Measurements from ENCODE around the gene PRKCH.

Gene PRKCH

DNA sequence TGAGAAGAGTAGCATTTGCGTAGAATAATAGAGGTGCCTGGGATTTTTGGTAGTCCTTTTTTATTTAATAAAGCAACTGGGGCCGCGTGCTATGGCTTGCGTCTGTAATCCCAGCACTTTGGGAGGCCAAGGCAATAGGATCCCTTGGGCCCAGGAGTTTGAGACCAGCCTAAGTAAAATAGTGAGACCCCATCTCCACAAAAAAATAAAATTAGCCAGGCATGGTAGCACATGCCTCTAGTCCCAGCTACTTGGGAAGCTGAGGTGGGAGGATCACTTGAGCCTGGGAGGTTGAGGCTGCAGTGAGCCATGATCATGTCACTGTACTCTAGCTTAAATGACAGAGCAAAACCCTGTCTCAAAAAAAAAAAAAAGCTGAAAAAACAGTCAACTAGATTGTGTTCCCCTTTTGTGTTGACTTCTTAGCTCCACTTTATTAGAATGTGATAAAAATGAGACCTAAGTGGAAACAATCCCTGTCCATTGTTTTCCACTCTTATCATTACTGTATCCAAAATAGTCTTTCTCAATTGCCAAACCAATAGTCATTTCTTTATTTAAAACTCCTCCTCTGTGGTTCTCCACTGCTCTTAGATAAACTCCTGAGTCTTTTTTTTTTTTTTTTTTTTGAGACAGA, 7.4 kb downstream of the PRKCH start:
- Histone ChIP-seq H3K36me3 (ENCODE audit: insufficient read depth, low read length) (no peaks in the 10 kb centered on the region), H3K9me3 (replicated peaks; ENCODE audit: low read length) (no peaks in the 10 kb centered on the region), H3K4me3 (ENCODE audit: low read length) (no peak overlapping the region), H3K9ac (ENCODE audit: low read depth, low read length) (no peak overlapping the region), H3K4me2 (ENCODE audit: low read length) (no peak overlapping the region), H3K4me1 (ENCODE audit: control insufficient read depth, insufficient read depth, low read length) (no peaks in the 10 kb centered on the region), H3K27me3 (ENCODE audit: control insufficient read depth, insufficient read depth, low read length) (peaks cover 47% of the 10 kb centered on the region)

- Histone ChIP-seq H3K4me2 (ENCODE audit: low read length) (no peak overlapping the region), H3K36me3 (ENCODE audit: insufficient read depth, low read length) (no peaks in the 10 kb centered on the region), H3K9me3 (replicated peaks; ENCODE audit: low read length) (no peaks in the 10 kb centered on the region), H3K4me1 (ENCODE audit: control insufficient read depth, insufficient read depth, low read length) (no peaks in the 10 kb centered on the region), H3K9ac (ENCODE audit: low read depth, low read length) (no peak overlapping the region), H3K4me3 (ENCODE audit: low read length) (no peak overlapping the region), H3K27me3 (ENCODE audit: control insufficient read depth, insufficient read depth, low read length) (peaks cover 49% of the 10 kb centered on the region)
Observed at GRCh38 chr14:61329478-61330051, 8.2 kb downstream of the PRKCH start.

- Histone ChIP-seq H3K4me2 (ENCODE audit: low read length) (no peak overlapping the region), H3K36me3 (ENCODE audit: insufficient read depth, low read length) (no peaks in the 10 kb centered on the region), H3K27me3 (ENCODE audit: control insufficient read depth, insufficient read depth, low read length) (peaks cover 45% of the 10 kb centered on the region), H3K4me1 (ENCODE audit: control insufficient read depth, insufficient read depth, low read length) (no peaks in the 10 kb centered on the region), H3K9me3 (replicated peaks; ENCODE audit: low read length) (no peaks in the 10 kb centered on the region), H3K9ac (ENCODE audit: low read depth, low read length) (no peak overlapping the region), H3K4me3 (ENCODE audit: low read length) (no peak overlapping the region)
Observed at GRCh38 chr14:61330511-61330910, 9.1 kb downstream of the PRKCH start.

- Histone ChIP-seq H3K4me3 (ENCODE audit: low read length) (no peak overlapping the region), H3K36me3 (ENCODE audit: insufficient read depth, low read length) (no peaks in the 10 kb centered on the region), H3K9me3 (replicated peaks; ENCODE audit: low read length) (no peaks in the 10 kb centered on the region), H3K4me2 (ENCODE audit: low read length) (no peak overlapping the region), H3K9ac (ENCODE audit: low read depth, low read length) (no peak overlapping the region), H3K27me3 (ENCODE audit: control insufficient read depth, insufficient read depth, low read length) (peaks cover 45% of the 10 kb centered on the region), H3K4me1 (ENCODE audit: control insufficient read depth, insufficient read depth, low read length) (no peaks in the 10 kb centered on the region)
Observed at GRCh38 chr14:61331992-61332657, 10.7 kb downstream of the PRKCH start.

DNA sequence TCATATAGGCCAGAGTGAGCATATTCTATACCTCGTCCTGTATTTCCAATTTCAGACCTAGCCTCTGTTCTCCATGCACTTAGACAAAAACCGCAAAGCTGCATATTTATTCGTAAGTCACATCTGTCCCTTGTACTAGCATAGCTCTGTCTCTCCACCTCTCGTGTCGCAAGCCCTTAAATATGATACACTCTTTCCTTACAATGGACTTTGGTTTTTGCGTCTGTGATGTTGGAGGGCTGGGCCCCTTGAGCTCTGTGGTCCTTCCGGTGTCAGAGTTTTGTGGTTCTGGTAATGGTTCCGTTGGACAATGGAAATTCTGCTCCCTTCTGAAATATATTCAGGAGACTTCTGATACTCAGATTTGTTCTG, 11.3 kb downstream of the PRKCH start:
- Histone ChIP-seq H3K27me3 (ENCODE audit: control insufficient read depth, insufficient read depth, low read length) (peaks cover 45% of the 10 kb centered on the region), H3K4me3 (ENCODE audit: low read length) (no peak overlapping the region), H3K9ac (ENCODE audit: low read depth, low read length) (no peak overlapping the region), H3K4me1 (ENCODE audit: control insufficient read depth, insufficient read depth, low read length) (no peaks in the 10 kb centered on the region), H3K9me3 (replicated peaks; ENCODE audit: low read length) (no peaks in the 10 kb centered on the region), H3K36me3 (ENCODE audit: insufficient read depth, low read length) (no peaks in the 10 kb centered on the region), H3K4me2 (ENCODE audit: low read length) (no peak overlapping the region)

GRCh38 chr14:61333087-61333486, 11.7 kb downstream of the PRKCH start:
- Histone ChIP-seq H3K27me3 (ENCODE audit: control insufficient read depth, insufficient read depth, low read length) (peaks cover 45% of the 10 kb centered on the region), H3K36me3 (ENCODE audit: insufficient read depth, low read length) (no peaks in the 10 kb centered on the region), H3K9me3 (replicated peaks; ENCODE audit: low read length) (no peaks in the 10 kb centered on the region), H3K4me1 (ENCODE audit: control insufficient read depth, insufficient read depth, low read length) (no peaks in the 10 kb centered on the region), H3K9ac (ENCODE audit: low read depth, low read length) (no peak overlapping the region), H3K4me2 (ENCODE audit: low read length) (no peak overlapping the region), H3K4me3 (ENCODE audit: low read length) (no peak overlapping the region)

- peaks cover 45% of the 10 kb centered on the region for H3K27me3 ChIP-seq (ENCODE audit: control insufficient read depth, insufficient read depth, low read length)
- H3K9ac ChIP-seq (ENCODE audit: low read depth, low read length) = no peak overlapping the region
- H3K4me3 ChIP-seq (ENCODE audit: low read length) = no peak overlapping the region
- no peak overlapping the region for H3K4me2 ChIP-seq (ENCODE audit: low read length)
- no peaks in the 10 kb centered on the region for H3K9me3 ChIP-seq (replicated peaks; ENCODE audit: low read length)
- no peaks in the 10 kb centered on the region for H3K36me3 ChIP-seq (ENCODE audit: insufficient read depth, low read length)
- no peaks in the 10 kb centered on the region for H3K4me1 ChIP-seq (ENCODE audit: control insufficient read depth, insufficient read depth, low read length)
Observed at GRCh38 chr14:61334197-61334701, 12.9 kb downstream of the PRKCH start.

- Histone ChIP-seq H3K4me3 (ENCODE audit: low read length) (no peak overlapping the region), H3K4me2 (ENCODE audit: low read length) (no peak overlapping the region), H3K36me3 (ENCODE audit: insufficient read depth, low read length) (no peaks in the 10 kb centered on the region), H3K27me3 (ENCODE audit: control insufficient read depth, insufficient read depth, low read length) (peaks cover 38% of the 10 kb centered on the region), H3K9me3 (replicated peaks; ENCODE audit: low read length) (no peaks in the 10 kb centered on the region), H3K4me1 (ENCODE audit: control insufficient read depth, insufficient read depth, low read length) (no peaks in the 10 kb centered on the region), H3K9ac (ENCODE audit: low read depth, low read length) (no peak overlapping the region)
Observed at GRCh38 chr14:61335049-61335448, 13.7 kb downstream of the PRKCH start.

DNA sequence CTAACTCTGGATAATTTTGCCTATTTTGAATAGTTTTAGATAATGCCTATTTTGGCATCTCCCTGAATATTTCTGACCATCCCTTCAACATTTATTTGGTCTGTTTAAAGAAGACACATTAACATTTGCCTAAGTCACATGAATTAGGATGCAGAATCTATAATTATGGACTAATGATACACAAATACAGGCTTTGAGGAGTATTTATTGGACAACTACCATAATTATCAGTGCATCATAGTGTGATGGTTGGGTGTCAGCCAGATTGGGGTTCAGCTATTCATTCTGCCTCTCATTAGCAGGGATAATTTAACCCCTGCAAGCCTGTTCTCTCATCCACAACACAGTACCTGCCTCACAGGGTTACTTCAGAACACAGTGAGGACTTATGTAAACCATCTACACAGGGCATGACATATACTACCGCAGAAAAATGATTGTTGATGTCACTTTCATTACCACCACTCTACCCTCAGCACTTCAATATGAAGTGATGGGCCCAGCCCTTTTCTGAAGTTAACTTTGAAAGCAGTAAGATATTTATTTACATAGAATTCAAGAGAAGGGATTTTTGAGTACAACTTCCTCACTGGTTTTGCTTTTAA, 14.4 kb downstream of the PRKCH start:
- Histone ChIP-seq H3K4me3 (ENCODE audit: low read length) (no peak overlapping the region), H3K4me1 (ENCODE audit: control insufficient read depth, insufficient read depth, low read length) (no peaks in the 10 kb centered on the region), H3K9ac (ENCODE audit: low read depth, low read length) (no peak overlapping the region)

DNA sequence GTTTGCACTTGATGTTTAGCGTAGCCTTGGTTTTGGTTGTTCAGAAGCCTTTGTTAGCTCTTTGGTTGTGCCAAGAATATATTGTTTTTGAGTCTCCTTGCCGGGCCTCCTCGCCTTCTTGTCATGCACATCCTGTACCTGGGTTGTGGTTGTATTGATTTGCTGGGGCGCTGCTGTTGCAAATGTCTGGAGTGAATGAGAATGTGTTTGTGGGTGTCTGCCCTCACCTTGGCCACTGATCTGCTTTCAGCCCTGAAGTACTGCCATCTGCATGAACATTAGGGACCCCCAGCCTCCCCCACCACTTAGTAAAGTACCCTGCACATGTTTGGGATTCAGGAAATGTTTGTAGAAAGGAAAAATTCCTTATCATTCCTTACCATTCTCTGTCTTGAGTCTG, 16.5 kb downstream of the PRKCH start:
- Histone ChIP-seq H3K4me1 (ENCODE audit: control insufficient read depth, insufficient read depth, low read length) (no peaks in the 10 kb centered on the region), H3K27me3 (ENCODE audit: control insufficient read depth, insufficient read depth, low read length) (peaks cover 17% of the 10 kb centered on the region), H3K4me3 (ENCODE audit: low read length) (no peak overlapping the region), H3K9ac (ENCODE audit: low read depth, low read length) (no peak overlapping the region), H3K9me3 (replicated peaks; ENCODE audit: low read length) (no peaks in the 10 kb centered on the region), H3K36me3 (ENCODE audit: insufficient read depth, low read length) (no peaks in the 10 kb centered on the region), H3K4me2 (ENCODE audit: low read length) (no peak overlapping the region)

More for the DNA sequence above, 14.4 kb downstream of the PRKCH start:
- Histone ChIP-seq H3K4me2 (ENCODE audit: low read length) (no peak overlapping the region), H3K36me3 (ENCODE audit: insufficient read depth, low read length) (no peaks in the 10 kb centered on the region), H3K9me3 (replicated peaks; ENCODE audit: low read length) (no peaks in the 10 kb centered on the region), H3K27me3 (ENCODE audit: control insufficient read depth, insufficient read depth, low read length) (peaks cover 34% of the 10 kb centered on the region)

DNA sequence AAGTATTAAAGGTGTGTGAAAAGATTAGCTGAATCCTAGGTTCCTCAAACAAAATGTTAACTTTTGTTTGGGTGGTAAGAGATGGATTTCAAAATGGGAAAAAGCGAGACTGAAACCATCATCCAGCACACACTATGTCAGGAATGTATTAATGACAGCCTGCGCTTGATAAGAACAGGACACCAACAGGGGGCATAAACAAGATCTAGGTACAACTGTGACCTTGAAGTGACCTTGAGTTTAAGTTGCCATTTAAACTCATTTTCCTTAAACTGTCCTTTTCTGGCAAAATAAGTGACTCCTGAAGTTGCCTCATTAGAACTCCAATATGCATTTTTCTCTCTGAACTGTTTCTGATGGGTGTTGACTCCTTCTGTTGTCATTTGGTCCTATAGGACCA, 17.1 kb downstream of the PRKCH start:
- Histone ChIP-seq H3K4me3 (ENCODE audit: low read length) (no peak overlapping the region), H3K4me1 (ENCODE audit: control insufficient read depth, insufficient read depth, low read length) (no peaks in the 10 kb centered on the region), H3K9me3 (replicated peaks; ENCODE audit: low read length) (no peaks in the 10 kb centered on the region), H3K27me3 (ENCODE audit: control insufficient read depth, insufficient read depth, low read length) (peaks cover 12% of the 10 kb centered on the region), H3K9ac (ENCODE audit: low read depth, low read length) (no peak overlapping the region), H3K36me3 (ENCODE audit: insufficient read depth, low read length) (no peaks in the 10 kb centered on the region), H3K4me2 (ENCODE audit: low read length) (no peak overlapping the region)

Measured in skeletal muscle satellite cell (primary cell).